Panc1 (cell line): Measurements from ENCODE around the gene DCLRE1C. TPM values are rescaled to one million over a fixed set of nuclear protein-coding genes. Genes with fewer than 3 reads are reported as not detected.

ENCODE experiments used
- ATAC-seq: fragments of 200-7000 bp; cut with Tn5 transposase; 2 replicates; pipeline ENCODE4 v1.9.1; 2020; ENCODE audit warnings: mild to moderate bottlenecking, moderate library complexity
- BruUV-seq: library from RNA; stranded (reverse); fragments of 400-500 nt; replicated peaks from 2 replicates; lab custom pipeline; 2021; lab: Mats Ljungman, UMichigan
- CTCF ChIA-PET: fragments of 300-600 bp; sonication (Branson Sonifier 250); formaldehyde crosslinking; loops from one replicate; lab custom pipeline; 2022; ENCODE audit warnings: antibody characterized with exemption; lab: Charles Lee
- POLR2A ChIA-PET: fragments of 300-600 bp; sonication (Branson Sonifier 250); formaldehyde crosslinking; loops from one replicate; lab custom pipeline; 2022; ENCODE audit warnings: antibody characterized with exemption; lab: Charles Lee
- DNase-seq: peaks from one replicate; pipeline ENCODE4 v3.0.0-alpha.2; 2010; ENCODE audit warnings: low read depth, low spot score
- H3K27ac ChIP-seq: 2 replicates; pipeline ENCODE4 v1.5.1; 2011; ENCODE audit warnings: mild to moderate bottlenecking, low read length, inconsistent platforms
- H3K27me3 ChIP-seq: fragments of 200-500 bp; sonication (Bioruptor generic); 2 replicates; pipeline ENCODE4 v1.6.0; 2014; ENCODE audit warnings: low read length, inconsistent platforms; ENCODE audit not compliant: control insufficient read depth, insufficient read depth
- H3K36me3 ChIP-seq: fragments of 200-500 bp; sonication (Bioruptor generic); 2 replicates; pipeline ENCODE4 v1.5.1; 2014; ENCODE audit warnings: inconsistent platforms, mild to moderate bottlenecking, low read length, moderate library complexity; ENCODE audit not compliant: control insufficient read depth, insufficient read depth
- H3K4me1 ChIP-seq: 2 replicates; pipeline ENCODE4 v1.5.1; 2011; ENCODE audit warnings: inconsistent platforms, mild to moderate bottlenecking, low read length, moderate library complexity; ENCODE audit not compliant: control insufficient read depth, insufficient read depth
- H3K4me3 ChIP-seq, 2 experiments: 2 replicates each; pipeline ENCODE4 v1.5.1; 2011 to 2012; ENCODE audit warnings: low read depth in 2 of 2, low read length in 2 of 2, mild to moderate bottlenecking in 2 of 2, inconsistent platforms in 1 of 2, moderate library complexity in 1 of 2
- H3K9me3 ChIP-seq: fragments of 200-500 bp; sonication (Bioruptor generic); 2 replicates; pipeline ENCODE4 v1.5.1; 2014; ENCODE audit warnings: low read depth, mild to moderate bottlenecking, inconsistent platforms, low read length, moderate library complexity; ENCODE audit not compliant: control insufficient read depth, insufficient read depth
- CTCF ChIP-seq: fragments of 450-650 bp; IDR thresholded peaks from 2 replicates; pipeline ENCODE4 v1.5.1; 2017; ENCODE audit warnings: mild to moderate bottlenecking
- POLR2AphosphoS5 ChIP-seq: IDR thresholded peaks from 2 replicates; pipeline ENCODE4 v1.6.1; 2012; ENCODE audit warnings: mild to moderate bottlenecking, low read depth, low read length, moderate library complexity
- REST ChIP-seq, 2 experiments: IDR thresholded peaks; 2 replicates each; pipeline ENCODE4 v1.6.1; 2011 to 2012; ENCODE audit warnings: low read depth in 2 of 2, control low read depth in 1 of 2, low read length in 1 of 2, mild to moderate bottlenecking in 1 of 2, moderate library complexity in 1 of 2; ENCODE audit not compliant: insufficient read depth in 1 of 2
- SIN3A ChIP-seq: IDR thresholded peaks from 2 replicates; pipeline ENCODE4 v1.6.1; 2012; ENCODE audit warnings: low read depth, mild to moderate bottlenecking, low read length, moderate library complexity, borderline replicate concordance; ENCODE audit not compliant: insufficient read depth
- TCF7L2 ChIP-seq: IDR thresholded peaks from 2 replicates; pipeline ENCODE4 v1.6.1; 2011; ENCODE audit warnings: mild to moderate bottlenecking, low read depth, low read length, inconsistent platforms
- in situ Hi-C: cut with HindIII; loops from 2 replicates; pipeline ENCODE4 v1.10.0; 2016; ENCODE audit warnings: low sequenced_read_pairs, low pct_unique_long_range_greater_than_20kb
- intact Hi-C: fragments of 100-400 bp; cut with micrococcal nuclease; formaldehyde crosslinking; loops from one replicate; pipeline ENCODE4 v1.10.0; 2022; ENCODE audit not compliant: unreplicated experiment
- total RNA-seq: library from RNA; stranded (reverse); gene quantifications from one replicate; pipeline ENCODE4 v1.2.1, GENCODE V29; 2021; ENCODE audit not compliant: unreplicated experiment

Gene DCLRE1C
- total RNA-seq, 1 experiment from 2014 or later, result 9.1 TPM

GRCh38 chr10:14884082-14884481 is 69.8 kb downstream of the DCLRE1C start:
- ChIA-PET POLR2A (interaction anchor here (0.7 kb wide), 1 partner anchor 46 kb away, joined by 12 read pairs; the partner anchor contains the start of genes CDNF, HSPA14 and MSANTD7), CTCF (no interaction called here)
- H3K27me3 ChIP-seq, result no peaks in the 10 kb centered on the region
- intact Hi-C loops (no loop called here), in situ Hi-C loops (no loop called here)
- DNase-seq (no peak), ATAC-seq (no peak)
- no peak overlapping the region for H3K4me3 ChIP-seq
- no peak overlapping the region for H3K27ac ChIP-seq
- no peaks in the 10 kb centered on the region for H3K9me3 ChIP-seq
- H3K36me3 ChIP-seq, result peaks cover 2% of the 10 kb centered on the region
- no TSS peak for BruUV-seq
- H3K4me1 ChIP-seq, result peaks cover 8% of the 10 kb centered on the region; the same call in 1 of the 2 replicates
- TF ChIP-seq SIN3A, result no peak
- no peak for TF ChIP-seq CTCF
- TF ChIP-seq TCF7L2, result no peak
- TF ChIP-seq REST (IDR thresholded peaks at IDR 0.05; ENCODE audit: insufficient read depth in 1 of 2, low read depth in 2 of 2, low read length in 1 of 2), result no peak
- no peak for TF ChIP-seq POLR2AphosphoS5

- ATAC-seq (no peak), DNase-seq (no peak)
- BruUV-seq, result TSS peak; percentile 82
- H3K36me3 ChIP-seq, result peaks cover 2% of the 10 kb centered on the region
- TF ChIP-seq REST (IDR thresholded peaks at IDR 0.05; ENCODE audit: insufficient read depth in 1 of 2, low read depth in 2 of 2, low read length in 1 of 2) (peak in 1 of 2 experiments; percentile 62; a peak in 2 of 4 replicates), TCF7L2 (no peak), SIN3A (no peak), CTCF (no peak)
- peak overlapping the region; percentile 82 to 86 for H3K4me3 ChIP-seq
- intact Hi-C loops (no loop called here), in situ Hi-C loops (no loop called here)
- no peaks in the 10 kb centered on the region for H3K9me3 ChIP-seq
- POLR2A ChIA-PET, result no interaction called here
- peak overlapping the region; percentile 68 for H3K27ac ChIP-seq
- no peaks in the 10 kb centered on the region for H3K27me3 ChIP-seq
- H3K4me1 ChIP-seq, result peaks cover 11% of the 10 kb centered on the region; the same call in 1 of the 2 replicates
- CTCF ChIA-PET, result no interaction called here
Measured at GRCh38 chr10:14880229-14880628, 73.7 kb downstream of the DCLRE1C start.
